Mesenchymal stem cell (in vitro differentiated cells and primary cell): ENCODE results near the gene ZNF148.

ENCODE experiments used
- DNase-seq: peaks from one replicate; pipeline ENCODE4 v3.0.0-alpha.2; 2013
- H2AFZ ChIP-seq: one replicate; pipeline ENCODE4 v1.6.1; 2013; ENCODE audit warnings: low read depth, mild to moderate bottlenecking, control low read depth, inconsistent platforms, low read length, moderate library complexity
- H2AK5ac ChIP-seq: 2 replicates; pipeline ENCODE4 v1.6.1; 2013; ENCODE audit warnings: low read length, moderate library complexity, mild to moderate bottlenecking, inconsistent platforms; ENCODE audit not compliant: severe bottlenecking
- H2BK120ac ChIP-seq: one replicate; pipeline ENCODE4 v1.6.1; 2013; ENCODE audit warnings: low read depth, mild to moderate bottlenecking, inconsistent platforms, low read length, moderate library complexity
- H2BK12ac ChIP-seq, 2 experiments: one replicate each; pipeline ENCODE4 v1.6.1; 2013; ENCODE audit warnings: inconsistent platforms in 2 of 2, low read length in 2 of 2, mild to moderate bottlenecking in 2 of 2, moderate library complexity in 2 of 2, control low read depth in 1 of 2
- H2BK15ac ChIP-seq: one replicate; pipeline ENCODE4 v1.6.1; 2013; ENCODE audit warnings: mild to moderate bottlenecking, low read depth, inconsistent platforms; ENCODE audit not compliant: poor library complexity, severe bottlenecking
- H2BK5ac ChIP-seq: 2 replicates; pipeline ENCODE4 v1.6.1; 2013; ENCODE audit warnings: low read depth, mild to moderate bottlenecking, low read length, control low read depth, inconsistent platforms; ENCODE audit not compliant: poor library complexity, severe bottlenecking
- H3K14ac ChIP-seq, 2 experiments: one replicate each; pipeline ENCODE4 v1.6.1; 2013; ENCODE audit warnings: inconsistent platforms in 2 of 2, low read length in 2 of 2, control low read depth in 1 of 2, mild to moderate bottlenecking in 1 of 2, moderate library complexity in 1 of 2
- H3K18ac ChIP-seq, 2 experiments: one replicate each; pipeline ENCODE4 v1.6.1; 2013; ENCODE audit warnings: inconsistent platforms in 2 of 2, low read length in 2 of 2, control low read depth in 1 of 2, low read depth in 1 of 2, mild to moderate bottlenecking in 1 of 2
- H3K23ac ChIP-seq, 2 experiments: one replicate each; pipeline ENCODE4 v1.6.1; 2013; ENCODE audit warnings: inconsistent platforms in 2 of 2, low read length in 2 of 2, mild to moderate bottlenecking in 2 of 2, moderate library complexity in 2 of 2, control low read depth in 1 of 2
- H3K27ac ChIP-seq: 2 replicates; pipeline ENCODE4 v1.5.1; 2013; ENCODE audit warnings: mild to moderate bottlenecking, moderate library complexity, low read length, control low read depth, inconsistent platforms; ENCODE audit not compliant: poor library complexity, severe bottlenecking
- H3K27me3 ChIP-seq, 2 experiments: 2 replicates each; pipeline versions ENCODE4 v1.6.1 to v1.7.0; 2013; ENCODE audit warnings: low read length in 2 of 2, mild to moderate bottlenecking in 2 of 2, moderate library complexity in 2 of 2, control low read depth in 1 of 2, inconsistent platforms in 1 of 2; ENCODE audit not compliant: control insufficient read depth in 1 of 2, insufficient read depth in 1 of 2
- H3K36me3 ChIP-seq, 2 experiments: 2 replicates each; pipeline versions ENCODE4 v1.6.1 to v1.7.0; 2013; ENCODE audit warnings: low read length in 2 of 2, control low read depth in 1 of 2, inconsistent platforms in 1 of 2, low read depth in 1 of 2, mild to moderate bottlenecking in 1 of 2; ENCODE audit not compliant: insufficient read depth in 2 of 2, control insufficient read depth in 1 of 2
- H3K4ac ChIP-seq, 2 experiments: one replicate each; pipeline ENCODE4 v1.6.1; 2013; ENCODE audit warnings: inconsistent platforms in 2 of 2, low read length in 2 of 2, mild to moderate bottlenecking in 2 of 2, moderate library complexity in 2 of 2, control low read depth in 1 of 2, low read depth in 1 of 2
- H3K4me1 ChIP-seq: 2 replicates; pipeline ENCODE4 v1.6.1; 2013; ENCODE audit warnings: low read depth, low read length, control low read depth; ENCODE audit not compliant: control insufficient read depth, insufficient read depth
- H3K4me2 ChIP-seq: 2 replicates; pipeline ENCODE4 v1.6.1; 2013; ENCODE audit warnings: low read length, mild to moderate bottlenecking, inconsistent platforms; ENCODE audit not compliant: poor library complexity, severe bottlenecking
- H3K4me3 ChIP-seq, 2 experiments: 2 replicates each; pipeline versions ENCODE4 v1.5.1 to v1.7.0; 2013; ENCODE audit warnings: low read length in 2 of 2, mild to moderate bottlenecking in 2 of 2, control low read depth in 1 of 2, low read depth in 1 of 2; ENCODE audit not compliant: insufficient read depth in 1 of 2
- H3K79me1 ChIP-seq: replicated peaks from 2 replicates; pipeline ENCODE4 v1.6.1; 2013; ENCODE audit warnings: mild to moderate bottlenecking, control low read depth, low read length, inconsistent platforms; ENCODE audit not compliant: poor library complexity, severe bottlenecking
- H3K9ac ChIP-seq: 2 replicates; pipeline ENCODE4 v1.7.0; 2013; ENCODE audit warnings: mild to moderate bottlenecking, low read length, moderate library complexity
- H3K9me3 ChIP-seq: 2 replicates; pipeline ENCODE4 v1.7.0; 2013; ENCODE audit warnings: mild to moderate bottlenecking, low read length; ENCODE audit not compliant: control insufficient read depth
- H4K8ac ChIP-seq: one replicate; pipeline ENCODE4 v1.6.1; 2013; ENCODE audit warnings: inconsistent platforms, mild to moderate bottlenecking, low read length, moderate library complexity
- H4K91ac ChIP-seq: one replicate; pipeline ENCODE4 v1.6.1; 2013; ENCODE audit warnings: mild to moderate bottlenecking, low read length, inconsistent platforms
- WGBS: methylation state at CpG from one replicate; pipeline ENCODE4 v1.1.7; 2013; ENCODE audit warnings: mixed read lengths; 5-methylcytosine and 5-hydroxymethylcytosine counted together

Gene ZNF148

DNA sequence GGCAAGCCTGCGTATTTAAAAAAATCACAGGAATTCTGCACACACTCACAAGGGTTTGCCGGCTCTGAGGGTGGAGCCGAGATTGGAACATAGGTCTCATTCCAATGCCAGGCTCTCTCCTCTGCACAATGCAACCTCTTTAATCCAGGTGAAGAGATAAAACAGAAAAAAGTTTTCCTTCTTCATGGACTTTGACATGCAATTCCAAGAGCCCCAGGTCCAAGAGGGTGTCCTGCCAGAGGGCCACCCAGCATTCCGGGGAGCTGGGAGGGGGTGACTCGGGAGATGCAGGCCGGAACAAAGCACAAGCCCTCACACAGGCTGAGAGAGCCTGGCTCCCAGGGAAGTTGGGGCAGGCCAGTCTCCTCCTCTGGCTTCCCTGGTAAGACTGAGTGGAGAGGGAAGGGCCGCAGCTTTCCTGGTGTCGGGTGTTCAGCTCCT lies 155.8 kb downstream of the ZNF148 start:
- Histone ChIP-seq H3K23ac (no peak overlapping the region), H2BK5ac (no peak overlapping the region), H2AFZ (no peak overlapping the region), H4K91ac (no peak overlapping the region), H3K9me3 (no peaks in the 10 kb centered on the region), H3K27ac (no peak overlapping the region), H3K79me1 (no peaks in the 10 kb centered on the region), H3K4me2 (no peak overlapping the region), H3K18ac (no peak overlapping the region), H3K36me3 (no peaks in the 10 kb centered on the region), H2BK15ac (no peak overlapping the region), H3K27me3 (no peaks in the 10 kb centered on the region), H2BK120ac (no peak overlapping the region), H3K14ac (no peak overlapping the region), H3K4me1 (peaks cover 2% of the 10 kb centered on the region), H3K4me3 (no peak overlapping the region), H2AK5ac (no peak overlapping the region), H4K8ac (no peak overlapping the region), H3K4ac (no peak overlapping the region), H2BK12ac (no peak overlapping the region), H3K9ac (no peak overlapping the region)
- DNase-seq = no peak
- 84% methylated on average over 8 of the region's 8 CpGs for WGBS

DNA sequence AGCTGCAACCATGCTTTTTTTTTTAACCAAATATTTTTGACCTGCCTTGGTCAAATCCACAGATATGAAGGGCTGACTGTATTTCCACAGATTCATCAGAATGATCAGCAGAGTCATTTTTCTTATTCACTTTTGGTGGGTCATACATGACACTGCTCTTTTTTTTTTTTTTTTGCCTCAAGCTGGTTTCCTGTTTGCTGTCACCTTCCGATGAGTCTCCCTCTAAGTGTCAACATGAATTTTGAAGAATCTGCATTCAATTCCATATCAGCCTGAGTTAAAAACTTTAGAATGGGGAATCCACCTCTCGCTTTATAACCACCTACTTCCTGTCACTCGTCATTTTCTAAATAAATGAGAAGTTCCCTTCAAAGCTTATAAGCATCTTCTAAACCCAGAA lies 160.4 kb downstream of the ZNF148 start:
- no peak overlapping the region for H3K27ac ChIP-seq
- peaks cover 0 to 23% of the 10 kb centered on the region in 2 experiments for H3K27me3 ChIP-seq
- H2BK12ac ChIP-seq = no peak overlapping the region
- H2AK5ac ChIP-seq = no peak overlapping the region
- no peak overlapping the region for H3K14ac ChIP-seq
- H3K9me3 ChIP-seq = no peaks in the 10 kb centered on the region
- H3K79me1 ChIP-seq = no peaks in the 10 kb centered on the region
- H3K9ac ChIP-seq = no peak overlapping the region
- H3K4ac ChIP-seq = no peak overlapping the region
- no peak overlapping the region for H3K18ac ChIP-seq
- H2BK120ac ChIP-seq = no peak overlapping the region
- H2AFZ ChIP-seq = no peak overlapping the region
- no peak overlapping the region for H3K4me3 ChIP-seq
- DNase-seq = no peak
- WGBS = 79% methylated on average over 3 of the region's 3 CpGs
- no peak overlapping the region for H2BK15ac ChIP-seq
- H3K23ac ChIP-seq = no peak overlapping the region
- no peak overlapping the region for H4K91ac ChIP-seq
- H3K4me2 ChIP-seq = no peak overlapping the region
- no peak overlapping the region for H2BK5ac ChIP-seq
- H4K8ac ChIP-seq = no peak overlapping the region
- peaks cover 17% of the 10 kb centered on the region for H3K4me1 ChIP-seq
- no peaks in the 10 kb centered on the region for H3K36me3 ChIP-seq

DNA sequence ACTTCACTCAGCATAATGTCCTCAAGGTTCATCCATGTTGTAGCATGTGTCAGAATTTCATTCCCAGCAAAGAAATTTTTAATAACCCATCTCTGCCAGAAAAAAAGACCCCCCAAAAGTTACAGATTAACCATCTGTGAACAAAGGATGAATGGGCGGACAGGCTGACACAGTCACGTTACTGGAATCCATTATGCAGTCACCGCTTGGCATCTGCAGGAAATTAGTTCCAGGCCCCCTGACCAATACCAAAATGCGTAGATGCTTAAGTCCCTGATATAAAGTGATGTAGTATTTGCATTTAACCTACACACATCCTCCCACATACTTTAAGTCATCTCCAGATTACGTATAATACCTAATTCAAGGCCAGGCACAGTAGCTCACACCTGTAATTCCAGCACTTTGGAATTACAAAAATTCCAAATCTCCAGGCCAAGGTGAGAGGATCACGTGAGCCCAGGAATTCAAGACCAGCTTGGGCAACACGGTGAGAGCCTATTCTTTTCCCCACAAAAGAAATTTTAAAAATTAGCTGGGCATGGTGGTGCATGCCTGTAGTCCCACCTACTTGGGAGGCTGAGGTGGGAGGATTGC lies 161.1 kb downstream of the ZNF148 start:
- Histone ChIP-seq H3K79me1 (no peaks in the 10 kb centered on the region), H3K4ac (no peak overlapping the region), H3K9me3 (no peaks in the 10 kb centered on the region), H2AFZ (no peak overlapping the region), H3K23ac (no peak overlapping the region), H2BK5ac (peak overlapping the region; percentile 35), H4K8ac (no peak overlapping the region), H4K91ac (no peak overlapping the region), H2AK5ac (no peak overlapping the region), H2BK15ac (no peak overlapping the region), H3K27me3 (peaks cover 0 to 23% of the 10 kb centered on the region in 2 experiments), H3K9ac (no peak overlapping the region), H3K36me3 (no peaks in the 10 kb centered on the region), H3K4me3 (no peak overlapping the region), H3K27ac (no peak overlapping the region), H3K18ac (no peak overlapping the region), H3K4me2 (no peak overlapping the region), H2BK12ac (no peak overlapping the region), H2BK120ac (no peak overlapping the region), H3K14ac (no peak overlapping the region), H3K4me1 (peaks cover 17% of the 10 kb centered on the region)
- no peak for DNase-seq
- 84% methylated on average over 5 of the region's 7 CpGs for WGBS

DNA sequence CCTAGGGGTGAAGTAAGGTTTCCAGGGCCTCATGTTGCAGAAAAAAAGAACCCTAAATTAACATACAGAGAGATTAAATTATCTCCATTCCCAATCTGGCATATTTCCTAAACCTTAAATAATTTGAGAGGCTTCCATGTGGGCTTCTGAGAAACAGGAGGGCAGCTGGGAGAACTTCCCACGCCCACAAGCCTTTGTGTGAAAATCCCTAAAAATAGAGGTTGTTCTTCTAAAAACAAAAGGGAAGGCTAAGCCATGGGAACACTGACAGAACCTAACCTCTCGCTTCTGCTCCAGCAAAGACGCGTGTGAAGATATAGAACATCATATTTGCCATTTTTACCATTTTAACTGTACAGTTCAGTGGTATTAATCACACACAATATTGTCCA lies 161.8 kb downstream of the ZNF148 start:
- H2BK120ac ChIP-seq = no peak overlapping the region
- no peak overlapping the region for H2BK5ac ChIP-seq
- no peak overlapping the region for H3K14ac ChIP-seq
- peak overlapping the region; percentile 97 for H3K4me2 ChIP-seq
- H3K9ac ChIP-seq = no peak overlapping the region
- no peak overlapping the region for H4K8ac ChIP-seq
- no peaks in the 10 kb centered on the region for H3K36me3 ChIP-seq
- H4K91ac ChIP-seq = no peak overlapping the region
- H3K23ac ChIP-seq = no peak overlapping the region
- no peak overlapping the region for H2AFZ ChIP-seq
- no peak overlapping the region for H3K4me3 ChIP-seq
- DNase-seq = no peak
- H3K4me1 ChIP-seq = peaks cover 17% of the 10 kb centered on the region
- H2BK15ac ChIP-seq = no peak overlapping the region
- no peak overlapping the region for H3K27ac ChIP-seq
- H2BK12ac ChIP-seq = no peak overlapping the region
- no peak overlapping the region for H3K4ac ChIP-seq
- H3K18ac ChIP-seq = no peak overlapping the region
- H2AK5ac ChIP-seq = no peak overlapping the region
- H3K27me3 ChIP-seq = peaks cover 0 to 23% of the 10 kb centered on the region in 2 experiments
- 95% methylated on average over 4 of the region's 4 CpGs for WGBS
- no peaks in the 10 kb centered on the region for H3K9me3 ChIP-seq
- peaks cover 2% of the 10 kb centered on the region for H3K79me1 ChIP-seq
